WTC11 (cell line): ENCODE results near the gene IFI6. TPM values are rescaled to one million over a fixed set of nuclear protein-coding genes. Genes with fewer than 3 reads are reported as not detected.

Source experiments
- ATAC-seq: fragments of 200-7000 bp; cut with Tn5 transposase; 2 replicates; pipeline ENCODE4 v1.10.0; 2021; ENCODE audit warnings: mild to moderate bottlenecking, moderate library complexity
- CTCF ChIA-PET: fragments of 300-600 bp; sonication (Branson Sonifier 250); formaldehyde crosslinking; loops from one replicate; lab custom pipeline; 2021; ENCODE audit warnings: antibody characterized with exemption; lab: Charles Lee
- POLR2A ChIA-PET: fragments of 350-600 bp; sonication (Branson Sonifier 250); formaldehyde crosslinking; loops from one replicate; lab custom pipeline; 2021; ENCODE audit warnings: antibody characterized with exemption; lab: Charles Lee
- DNase-seq: peaks from one replicate; pipeline ENCODE4 v3.0.0; 2021; ENCODE audit warnings: low spot score
- H3K27ac Mint-ChIP-seq: 2 replicates; pipeline ENCODE4 v1.8.0; 2021; ENCODE audit warnings: mixed read lengths
- H3K27me3 Mint-ChIP-seq: 2 replicates; pipeline ENCODE4 v1.8.0; 2021; ENCODE audit warnings: low read depth, mild to moderate bottlenecking, moderate library complexity, mixed read lengths
- H3K36me3 Mint-ChIP-seq: 2 replicates; pipeline ENCODE4 v1.8.0; 2021; ENCODE audit warnings: mixed read lengths
- H3K4me1 Mint-ChIP-seq: 2 replicates; pipeline ENCODE4 v1.8.0; 2022; ENCODE audit warnings: mixed read lengths
- H3K4me3 Mint-ChIP-seq: 2 replicates; pipeline ENCODE4 v1.8.0; 2021; ENCODE audit warnings: mild to moderate bottlenecking, moderate library complexity, mixed read lengths
- H3K9me3 Mint-ChIP-seq: 2 replicates; pipeline ENCODE4 v1.8.0; 2021; ENCODE audit warnings: mixed read lengths
- AFF4 ChIP-seq: sonication (generic); formaldehyde crosslinking; IDR thresholded peaks from 2 replicates; pipeline ENCODE4 v1.8.1; 2023; ENCODE audit warnings: mild to moderate bottlenecking, missing genetic modification reagents, borderline replicate concordance
- ATF1 ChIP-seq: sonication (generic); formaldehyde crosslinking; IDR thresholded peaks from 2 replicates; pipeline ENCODE4 v1.8.1; 2023; ENCODE audit warnings: mild to moderate bottlenecking, moderate library complexity, missing genetic modification reagents
- CBFB ChIP-seq: sonication (generic); formaldehyde crosslinking; IDR thresholded peaks from 2 replicates; pipeline ENCODE4 v1.8.1; 2022; ENCODE audit warnings: mild to moderate bottlenecking, low read depth, missing genetic modification reagents
- CREB1 ChIP-seq: sonication (generic); formaldehyde crosslinking; IDR thresholded peaks from 2 replicates; pipeline ENCODE4 v1.8.0; 2023; ENCODE audit warnings: mild to moderate bottlenecking, missing genetic modification reagents
- CTCF ChIP-seq: fragments of 200-600 bp; IDR thresholded peaks from 2 replicates; pipeline ENCODE4 v1.8.0; 2022; ENCODE audit warnings: antibody characterized with exemption
- ESRRA ChIP-seq: sonication (generic); formaldehyde crosslinking; IDR thresholded peaks from 2 replicates; pipeline ENCODE4 v1.8.1; 2022; ENCODE audit warnings: mild to moderate bottlenecking, missing genetic modification reagents, borderline replicate concordance
- ETV6 ChIP-seq: sonication (generic); formaldehyde crosslinking; IDR thresholded peaks from 2 replicates; pipeline ENCODE4 v1.8.1; 2022; ENCODE audit warnings: mild to moderate bottlenecking, missing genetic modification reagents
- FOXP4 ChIP-seq: sonication (generic); formaldehyde crosslinking; IDR thresholded peaks from 2 replicates; pipeline ENCODE4 v1.8.0; 2022; ENCODE audit warnings: mild to moderate bottlenecking, missing genetic modification reagents
- HMGA2 ChIP-seq: fragments of 250-450 bp; sonication (Bioruptor Pico); IDR thresholded peaks from 2 replicates; pipeline ENCODE4 v1.4.0; 2021; ENCODE audit warnings: mild to moderate bottlenecking, moderate library complexity
- HMGXB4 ChIP-seq: sonication (generic); formaldehyde crosslinking; IDR thresholded peaks from 2 replicates; pipeline ENCODE4 v1.8.1; 2023; ENCODE audit warnings: mild to moderate bottlenecking, moderate library complexity, missing genetic modification reagents
- JUN ChIP-seq: sonication (generic); formaldehyde crosslinking; IDR thresholded peaks from 2 replicates; pipeline ENCODE4 v1.8.0; 2023; ENCODE audit warnings: mild to moderate bottlenecking, missing genetic modification reagents
- NFATC4 ChIP-seq: fragments of 250-450 bp; sonication (Bioruptor Pico); IDR thresholded peaks from 2 replicates; pipeline ENCODE4 v1.9.0; 2021; ENCODE audit warnings: mild to moderate bottlenecking
- NFE2L1 ChIP-seq: sonication (generic); formaldehyde crosslinking; IDR thresholded peaks from 2 replicates; pipeline ENCODE4 v1.8.1; 2023; ENCODE audit warnings: missing genetic modification reagents
- NFYB ChIP-seq: sonication (generic); formaldehyde crosslinking; conservative IDR thresholded peaks from 2 replicates; pipeline ENCODE4 v1.8.0; 2022; ENCODE audit warnings: low read depth, missing genetic modification reagents
- PRRX2 ChIP-seq: fragments of 250-450 bp; sonication (Bioruptor Pico); IDR thresholded peaks from 2 replicates; pipeline ENCODE4 v1.8.0; 2021; ENCODE audit warnings: mild to moderate bottlenecking
- RELA ChIP-seq: sonication (generic); formaldehyde crosslinking; IDR thresholded peaks from 2 replicates; pipeline ENCODE4 v1.8.1; 2022; ENCODE audit warnings: missing genetic modification reagents, mild to moderate bottlenecking, borderline replicate concordance
- SOX15 ChIP-seq: fragments of 250-450 bp; sonication (Bioruptor Pico); IDR thresholded peaks from 2 replicates; pipeline ENCODE4 v1.9.0; 2021; ENCODE audit warnings: mild to moderate bottlenecking
- TP53 ChIP-seq: sonication (generic); formaldehyde crosslinking; IDR thresholded peaks from 2 replicates; pipeline ENCODE4 v1.8.1; 2023; ENCODE audit warnings: mild to moderate bottlenecking, missing genetic modification reagents
- ZNF138 ChIP-seq: sonication (generic); formaldehyde crosslinking; conservative IDR thresholded peaks from 2 replicates; pipeline ENCODE4 v1.8.1; 2022; ENCODE audit warnings: mild to moderate bottlenecking, moderate library complexity, missing genetic modification reagents
- ZNF263 ChIP-seq: sonication (generic); formaldehyde crosslinking; IDR thresholded peaks from 2 replicates; pipeline ENCODE4 v1.8.1; 2022; ENCODE audit warnings: low read depth, mild to moderate bottlenecking, moderate library complexity, missing genetic modification reagents
- ZNF416 ChIP-seq: fragments of 250-450 bp; sonication (Bioruptor Pico); IDR thresholded peaks from 2 replicates; pipeline ENCODE4 v1.9.0; 2021; ENCODE audit warnings: mild to moderate bottlenecking, inconsistent platforms
- ZNF423 ChIP-seq: fragments of 250-450 bp; sonication (Bioruptor Pico); IDR thresholded peaks from 2 replicates; pipeline ENCODE4 v2.1.2; 2022; ENCODE audit warnings: mild to moderate bottlenecking, moderate library complexity
- ZNF512 ChIP-seq: sonication (generic); formaldehyde crosslinking; IDR thresholded peaks from 2 replicates; pipeline ENCODE4 v1.8.1; 2022; ENCODE audit warnings: missing genetic modification reagents, borderline replicate concordance
- total RNA-seq: library from RNA; stranded (reverse); gene quantifications from 3 replicates; pipeline ENCODE4 v1.2.3, GENCODE V29; 2021

IFI6 gene
- total RNA-seq, 1 experiment from 2014 or later, result 4.5 TPM

GRCh38 chr1:27627061-27627460 lies 44.9 kb downstream of the IFI6 start:
- ChIA-PET CTCF (interaction anchor here (1.7 to 2.0 kb wide), 2 partner anchors 12 to 42 kb away, joined by 5 to 6 read pairs; no protein-coding TSS in a partner anchor), POLR2A (no interaction called here)
- H3K27me3 Mint-ChIP-seq, result 0 out of 2 replicates have a peak, but pooled peaks cover 2% of the 10 kb centered on the region

GRCh38 chr1:27626031-27626935 lies 45.7 kb downstream of the IFI6 start:
- H3K4me3 Mint-ChIP-seq, result no peak overlapping the region
- no peak for DNase-seq
- H3K36me3 Mint-ChIP-seq, result no peaks in the 10 kb centered on the region
- H3K27ac Mint-ChIP-seq, result no peak overlapping the region; the same call in 1 of the 2 replicates
- no peak for TF ChIP-seq ZNF512 (CRISPR knock-in tag)
- TF ChIP-seq CBFB (CRISPR knock-in tag), result no peak
- TF ChIP-seq ESRRA (CRISPR knock-in tag), result no peak
- TF ChIP-seq CTCF, result no peak
- no peak for TF ChIP-seq CREB1 (CRISPR knock-in tag)
- TF ChIP-seq NFYB, result no peak
- no peak for TF ChIP-seq HMGXB4 (CRISPR knock-in tag)
- TF ChIP-seq PRRX2 (CRISPR knock-in tag), result no peak
- TF ChIP-seq NFE2L1, result no peak
- TF ChIP-seq FOXP4, result no peak
- no peak for TF ChIP-seq SOX15 (CRISPR knock-in tag)
- no peak for TF ChIP-seq AFF4 (CRISPR knock-in tag)
- no peak for TF ChIP-seq ZNF423
- TF ChIP-seq NFATC4, result no peak
- no peak for TF ChIP-seq ZNF138 (CRISPR knock-in tag)
- TF ChIP-seq ETV6 (CRISPR knock-in tag), result no peak
- no peak for TF ChIP-seq JUN
- no peak for TF ChIP-seq TP53 (CRISPR knock-in tag)
- peaks cover 40% of the 10 kb centered on the region for H3K4me1 Mint-ChIP-seq
- no peaks in the 10 kb centered on the region for H3K27me3 Mint-ChIP-seq
- CTCF ChIA-PET, result interaction anchor here (1.4 kb wide), 1 partner anchor 69 kb away, joined by 4 read pairs; no protein-coding TSS in a partner anchor
- H3K9me3 Mint-ChIP-seq, result no peaks in the 10 kb centered on the region
- ATAC-seq, result no peak
- POLR2A ChIA-PET, result interaction anchor here (1.6 kb wide), 1 partner anchor 10 kb away, joined by 4 read pairs; no protein-coding TSS in a partner anchor

More at GRCh38 chr1:27627061-27627460, 44.9 kb downstream of the IFI6 start:
- H3K4me1 Mint-ChIP-seq, result peaks cover 46% of the 10 kb centered on the region
- no peak overlapping the region for H3K27ac Mint-ChIP-seq
- H3K36me3 Mint-ChIP-seq, result no peaks in the 10 kb centered on the region
- DNase-seq (no peak), ATAC-seq (no peak)
- no peaks in the 10 kb centered on the region for H3K9me3 Mint-ChIP-seq
- no peak overlapping the region for H3K4me3 Mint-ChIP-seq
- TF ChIP-seq HMGA2 (CRISPR knock-in tag), result no peak
- no peak for TF ChIP-seq RELA (CRISPR knock-in tag)
- TF ChIP-seq ATF1 (CRISPR knock-in tag), result no peak
- no peak for TF ChIP-seq ZNF416
- no peak for TF ChIP-seq ZNF263 (CRISPR knock-in tag)
